Globus pallidus (tissue), 1 donor: ENCODE measurements around the gene SH3BP2.

Experiments used
- DNase-seq: peaks from one replicate; pipeline ENCODE4 v3.0.0-alpha.2; 2015; ENCODE audit warnings: low spot score

Gene SH3BP2

GRCh38 chr4:2819244-2820215 lies 26.6 kb downstream of the SH3BP2 start:
- no peak for DNase-seq

GRCh38 chr4:2820216-2820982 lies 27.5 kb downstream of the SH3BP2 start:
- DNase-seq, result no peak

GRCh38 chr4:2822461-2823300 lies 29.8 kb downstream of the SH3BP2 start:
- DNase-seq, result no peak

GRCh38 chr4:2823301-2823670 lies 30.4 kb downstream of the SH3BP2 start:
- no peak for DNase-seq

- no peak for DNase-seq
Observed at GRCh38 chr4:2823671-2824328, 30.9 kb downstream of the SH3BP2 start.

GRCh38 chr4:2824329-2824835 lies 31.5 kb downstream of the SH3BP2 start:
- no peak for DNase-seq

GRCh38 chr4:2824836-2825381 lies 32.0 kb downstream of the SH3BP2 start:
- no peak for DNase-seq

- DNase-seq, result no peak
Observed at GRCh38 chr4:2825740-2826139, 32.9 kb downstream of the SH3BP2 start.

- no peak for DNase-seq
Observed at GRCh38 chr4:2827071-2827873, 34.4 kb downstream of the SH3BP2 start.

- DNase-seq, result no peak
Observed at GRCh38 chr4:2827874-2828751, 35.2 kb downstream of the SH3BP2 start.

GRCh38 chr4:2828758-2829181 lies 35.9 kb downstream of the SH3BP2 start:
- no peak for DNase-seq

- DNase-seq, result no peak
Observed at GRCh38 chr4:2829321-2829932, 36.5 kb downstream of the SH3BP2 start.

- DNase-seq, result no peak
Observed at GRCh38 chr4:2829933-2830451, 37.1 kb downstream of the SH3BP2 start.

GRCh38 chr4:2830632-2831610 lies 38.0 kb downstream of the SH3BP2 start:
- no peak for DNase-seq

- DNase-seq, result no peak
Observed at GRCh38 chr4:2831611-2832308, 38.9 kb downstream of the SH3BP2 start.

GRCh38 chr4:2832309-2832980 lies 39.6 kb downstream of the SH3BP2 start:
- DNase-seq, result no peak
